ENCODE data around the gene SEPTIN14.
"Not testable (repeated sequence)": the region's sequence is repeated elsewhere in the genome, so short reads cannot be mapped to it uniquely, and the experiment has no call there.

Gene SEPTIN14

DNA sequence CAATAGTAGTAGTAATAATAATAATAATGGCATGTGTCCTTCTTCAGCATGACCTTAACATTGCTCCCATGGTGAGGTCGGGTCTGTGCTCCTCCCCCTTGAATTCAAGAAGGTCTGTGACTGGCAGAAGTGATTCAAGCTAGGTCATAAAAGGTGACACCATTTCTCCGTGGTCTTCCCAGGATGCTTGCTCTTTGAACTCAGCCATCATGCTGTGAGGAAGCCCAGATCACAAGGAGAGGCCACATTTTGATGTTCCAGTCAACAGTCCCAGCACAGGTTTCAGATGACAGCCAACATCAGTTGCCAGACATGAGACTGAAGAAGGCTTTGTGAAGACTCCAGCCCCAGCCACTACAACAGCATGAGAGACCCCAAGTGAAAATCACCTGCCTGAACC is 83.9 kb downstream of the SEPTIN14 start:
- DNase-seq = no peak

DNA sequence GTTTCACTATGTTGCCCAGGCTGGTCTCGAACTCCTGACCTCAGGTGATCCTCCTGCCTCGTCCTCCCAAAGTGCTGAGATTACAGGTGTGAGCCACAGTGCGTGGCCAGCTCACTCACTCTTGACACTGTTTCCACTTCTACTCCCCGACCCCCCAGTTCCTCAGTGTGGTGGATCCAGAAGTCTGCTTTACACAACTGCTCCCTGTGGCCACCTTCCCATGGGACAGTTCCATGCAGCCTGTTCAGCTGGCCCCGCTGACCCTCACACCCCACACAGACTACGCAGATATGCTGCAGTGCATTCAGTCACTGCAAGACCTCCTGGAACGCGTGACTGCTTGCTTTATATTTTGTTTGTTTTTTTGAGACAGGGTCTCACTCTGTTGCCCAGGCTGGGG is 86.4 kb downstream of the SEPTIN14 start:
- no peak for DNase-seq

DNA sequence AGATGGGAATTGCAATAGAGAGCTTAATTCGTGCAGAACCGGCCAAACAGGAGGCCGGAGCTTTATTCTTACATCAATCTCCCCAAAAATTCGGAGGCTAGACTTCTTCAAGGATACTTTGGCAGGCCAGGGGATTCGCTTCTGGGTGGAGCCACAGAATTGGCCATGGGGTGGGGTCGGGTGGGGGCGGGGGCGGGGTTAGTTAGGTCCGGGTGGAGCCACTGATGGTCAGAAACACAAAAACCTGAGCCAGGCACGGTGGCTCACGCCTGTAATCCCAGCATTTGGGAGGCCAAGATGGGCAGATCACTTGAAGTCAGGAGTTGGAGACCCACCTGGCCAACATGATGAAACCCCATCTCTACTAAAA is 87.5 kb downstream of the SEPTIN14 start:
- no peak for DNase-seq

DNA sequence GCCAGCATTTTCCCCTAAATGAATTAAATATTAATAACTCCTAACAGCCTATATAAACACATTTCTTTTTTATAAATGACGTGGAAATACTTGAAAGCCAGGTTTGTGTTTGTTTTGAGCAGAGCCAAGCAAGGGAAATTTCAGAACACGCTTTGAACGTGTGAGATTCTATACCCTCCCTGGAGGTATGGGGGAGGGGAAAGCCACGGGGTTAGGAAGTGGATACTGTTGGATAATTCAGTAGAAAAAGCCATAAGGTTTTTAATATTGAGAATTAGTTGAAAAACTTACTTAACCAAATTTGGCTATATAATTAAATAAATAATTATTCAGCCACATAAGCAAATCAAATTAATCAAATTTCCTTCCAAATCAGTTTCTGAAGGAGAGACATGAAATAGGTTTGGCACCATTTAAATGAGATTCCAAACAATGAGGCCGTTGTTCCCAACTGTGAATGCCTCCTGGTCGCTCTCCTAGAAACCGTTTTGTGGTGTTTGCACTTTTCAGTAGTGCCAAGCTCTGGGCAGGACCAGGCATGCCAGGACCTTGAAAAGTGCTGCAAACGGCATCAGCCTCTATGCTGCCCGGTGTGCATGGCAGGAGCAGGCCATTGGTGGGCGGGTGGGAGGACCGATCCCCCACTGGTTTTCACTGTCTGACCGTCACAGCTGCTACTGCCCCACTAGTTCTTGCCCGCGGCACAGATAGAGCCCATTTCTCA is 88.1 kb downstream of the SEPTIN14 start:
- DNase-seq = peak; percentile 35

DNA sequence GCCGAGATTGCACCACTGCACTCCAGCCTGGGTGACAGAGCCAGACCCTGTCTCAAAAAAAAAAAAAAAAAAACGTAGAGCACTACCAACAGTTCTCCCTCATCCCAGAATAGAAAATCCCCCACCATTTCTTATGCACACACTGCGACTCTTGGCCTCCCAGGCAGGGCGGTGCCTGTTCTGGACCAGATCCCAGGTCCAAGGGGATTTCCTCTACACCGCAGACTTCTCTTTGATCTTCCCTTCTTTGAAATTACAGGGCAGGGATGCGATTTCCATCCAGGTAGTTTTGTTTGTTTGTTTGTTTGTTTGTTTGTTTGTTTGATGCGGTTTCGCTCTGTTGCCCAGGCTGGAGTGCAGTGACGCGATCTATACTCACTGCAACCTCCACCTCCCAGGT is 91.8 kb downstream of the SEPTIN14 start:
- no peak for DNase-seq

DNA sequence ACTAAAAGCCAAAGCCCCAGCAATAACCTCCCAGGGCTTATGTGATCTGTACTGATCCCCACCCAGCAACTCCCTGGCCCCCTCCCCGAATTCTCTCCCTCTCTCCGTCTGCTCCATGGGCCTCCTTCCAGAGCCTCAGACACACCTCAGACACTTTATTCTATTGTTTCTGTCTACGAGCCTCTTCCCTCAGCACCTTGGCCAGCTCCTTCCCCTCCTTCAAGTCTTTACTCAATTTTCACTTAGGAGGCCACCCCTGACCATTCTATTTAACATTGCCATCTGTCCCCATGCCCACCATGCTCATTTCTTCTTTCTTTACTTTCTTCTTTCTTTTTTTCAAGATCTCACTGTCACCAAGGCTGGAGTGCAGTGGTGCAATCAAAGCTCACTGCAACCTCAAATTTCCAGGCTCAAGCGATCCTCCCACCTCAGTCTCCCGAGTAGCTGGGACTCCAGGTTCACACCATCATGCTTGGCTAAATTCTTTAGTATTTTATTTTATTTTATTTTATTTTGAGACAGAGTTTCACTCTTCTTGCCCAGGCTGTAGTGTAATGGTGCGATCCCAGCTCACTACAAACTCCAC is 109.2 kb downstream of the SEPTIN14 start:
- not testable (repeated sequence) for DNase-seq

DNA sequence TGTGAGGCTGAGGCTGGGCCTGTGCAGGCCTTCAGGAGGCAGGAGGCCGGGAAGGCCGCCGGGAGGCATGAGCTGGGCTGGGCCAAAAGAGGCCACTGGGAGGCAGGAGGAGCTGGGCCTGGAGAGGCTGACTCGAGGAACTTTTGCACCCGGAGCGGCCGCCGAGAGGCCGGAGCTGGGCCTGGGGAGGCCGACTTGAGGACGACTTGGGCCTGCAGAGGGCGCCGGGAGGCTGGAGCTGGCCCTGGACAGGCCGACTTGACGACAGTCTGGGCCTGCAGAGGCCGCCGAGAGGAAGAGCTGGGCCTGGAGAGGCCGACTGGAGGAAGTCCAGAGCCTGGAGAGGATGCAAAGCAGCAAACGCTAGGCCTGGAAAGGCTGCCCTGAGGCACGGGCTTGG is 117.8 kb downstream of the SEPTIN14 start:
- DNase-seq = peak; percentile 15
